GM23338 (cell line): ENCODE data around the gene STIM1. TPM values are rescaled to one million over a fixed set of nuclear protein-coding genes. Genes with fewer than 3 reads are reported as not detected.

Experiments used
- ATAC-seq: fragments of 200-7000 bp; cut with Tn5 transposase; 3 replicates; pipeline ENCODE4 v1.9.1; 2020
- DNase-seq: peaks from one replicate; pipeline ENCODE4 v3.0.0-alpha.2; 2015; ENCODE audit warnings: low spot score
- H2AFZ ChIP-seq: fragments of 200-600 bp; sonication (generic); 2 replicates; pipeline ENCODE4 v1.8.0; 2016; ENCODE audit warnings: antibody characterized with exemption, mild to moderate bottlenecking, moderate library complexity
- H3F3A ChIP-seq: fragments of 200-600 bp; sonication (generic); replicated peaks from 2 replicates; pipeline ENCODE4 v1.8.0; 2017; ENCODE audit warnings: antibody characterized with exemption, mixed run types, low read depth
- H3K27ac ChIP-seq: fragments of 200-600 bp; sonication (generic); 2 replicates; pipeline ENCODE4 v1.6.1; 2016; ENCODE audit warnings: low read depth
- H3K27me3 ChIP-seq: fragments of 200-600 bp; sonication (generic); 2 replicates; pipeline ENCODE4 v1.8.0; 2016; ENCODE audit warnings: mild to moderate bottlenecking, mixed run types, moderate library complexity; ENCODE audit not compliant: insufficient read depth
- H3K36me3 ChIP-seq: fragments of 200-600 bp; sonication (generic); 2 replicates; pipeline ENCODE4 v1.8.0; 2016; ENCODE audit warnings: mild to moderate bottlenecking; ENCODE audit not compliant: insufficient read depth
- H3K4me1 ChIP-seq: fragments of 200-600 bp; sonication (generic); 2 replicates; pipeline ENCODE4 v1.8.0; 2016; ENCODE audit warnings: mild to moderate bottlenecking, moderate library complexity; ENCODE audit not compliant: insufficient read depth
- H3K4me2 ChIP-seq: fragments of 200-600 bp; sonication (generic); 2 replicates; pipeline ENCODE4 v1.7.1; 2017; ENCODE audit warnings: mixed run types
- H3K4me3 ChIP-seq: fragments of 200-600 bp; sonication (generic); 2 replicates; pipeline ENCODE4 v1.6.1; 2016; ENCODE audit warnings: mixed run types
- H3K79me2 ChIP-seq: fragments of 200-600 bp; sonication (generic); replicated peaks from 2 replicates; pipeline ENCODE4 v1.8.0; 2017; ENCODE audit warnings: mild to moderate bottlenecking; ENCODE audit not compliant: insufficient read depth
- H3K9me2 ChIP-seq: fragments of 200-600 bp; sonication (generic); 2 replicates; pipeline ENCODE4 v1.8.0; 2017; ENCODE audit not compliant: insufficient read depth
- H4K20me1 ChIP-seq: fragments of 200-600 bp; sonication (generic); replicated peaks from 2 replicates; pipeline ENCODE4 v1.8.0; 2017; ENCODE audit warnings: mild to moderate bottlenecking; ENCODE audit not compliant: insufficient read depth
- H3K27ac Mint-ChIP-seq: 2 replicates; pipeline ENCODE4 v1.8.0; 2020; ENCODE audit warnings: inconsistent platforms, mild to moderate bottlenecking, moderate library complexity, mixed read lengths
- H3K27me3 Mint-ChIP-seq: 3 replicates; pipeline ENCODE4 v1.8.0; 2022; ENCODE audit warnings: low read depth, mild to moderate bottlenecking, moderate library complexity, mixed read lengths, inconsistent platforms; ENCODE audit not compliant: insufficient read depth, poor library complexity
- H3K36me3 Mint-ChIP-seq: 3 replicates; pipeline ENCODE4 v1.8.0; 2021; ENCODE audit warnings: low read depth, mild to moderate bottlenecking, inconsistent platforms, moderate library complexity, mixed read lengths
- H3K4me1 Mint-ChIP-seq: 3 replicates; pipeline ENCODE4 v1.8.0; 2020; ENCODE audit warnings: mild to moderate bottlenecking, inconsistent platforms, mixed read lengths
- H3K4me3 Mint-ChIP-seq: 3 replicates; pipeline ENCODE4 v1.8.0; 2021; ENCODE audit warnings: moderate library complexity, mild to moderate bottlenecking, inconsistent platforms, mixed read lengths
- H3K9me3 Mint-ChIP-seq: 3 replicates; pipeline ENCODE4 v1.8.0; 2020; ENCODE audit warnings: moderate library complexity, mild to moderate bottlenecking, inconsistent platforms, mixed read lengths
- CREB1 ChIP-seq: fragments of 250-450 bp; sonication (Bioruptor Pico); IDR thresholded peaks from 2 replicates; pipeline ENCODE4 v1.5.0; 2020; ENCODE audit warnings: low read depth, mild to moderate bottlenecking, moderate library complexity
- ETS1 ChIP-seq: IDR thresholded peaks from 2 replicates; pipeline ENCODE4 v1.6.1; 2016; ENCODE audit warnings: antibody characterized with exemption
- EZH2 ChIP-seq: fragments of 200-600 bp; sonication (generic); IDR thresholded peaks from one replicate; pipeline ENCODE4 v1.8.0; 2017; ENCODE audit warnings: antibody characterized with exemption, mild to moderate bottlenecking, low read depth; ENCODE audit not compliant: unreplicated experiment
- EZH2phosphoT487 ChIP-seq: fragments of 200-600 bp; sonication (generic); IDR thresholded peaks from one replicate; pipeline ENCODE4 v1.8.1; 2018; ENCODE audit warnings: antibody characterized with exemption; ENCODE audit not compliant: unreplicated experiment
- POLR2AphosphoS5 ChIP-seq: IDR thresholded peaks from 2 replicates; pipeline ENCODE4 v1.6.1; 2016; ENCODE audit warnings: antibody characterized with exemption, low read depth
- REST ChIP-seq: IDR thresholded peaks from one replicate; pipeline ENCODE4 v1.6.1; 2018; ENCODE audit warnings: antibody characterized with exemption; ENCODE audit not compliant: unreplicated experiment
- STAT1 ChIP-seq: IDR thresholded peaks from one replicate; pipeline ENCODE4 v1.6.1; 2016; ENCODE audit warnings: antibody characterized with exemption; ENCODE audit not compliant: unreplicated experiment
- ZNF114 ChIP-seq: fragments of 250-450 bp; sonication (Bioruptor Pico); IDR thresholded peaks from 2 replicates; pipeline ENCODE4 v1.5.0; 2020; ENCODE audit warnings: mild to moderate bottlenecking, moderate library complexity
- ZNF331 ChIP-seq: fragments of 250-450 bp; sonication (Bioruptor Pico); IDR thresholded peaks from 2 replicates; pipeline ENCODE4 v1.5.0; 2020; ENCODE audit warnings: low read depth, mild to moderate bottlenecking, moderate library complexity
- polyA plus RNA-seq: library from polyadenylated mRNA; unstranded; fragments of >200 nt; fragmentation: Nextera tagmentation; extraction: Ambion mirVana; gene quantifications from 2 replicates; pipeline ENCODE4 v1.2.1, GENCODE V29; 2016
- total RNA-seq: library from RNA; depleted of rRNA; stranded (reverse); fragments of >200 nt; shearing (Covaris generic); gene quantifications from 2 replicates; pipeline ENCODE4 v1.2.3, GENCODE V29; 2014
- TF ChIP-seq, protein P1 (sequence below): fragments of 250-450 bp; sonication (Bioruptor Pico); IDR thresholded peaks from 2 replicates; pipeline ENCODE4 v1.5.0; 2020; ENCODE audit warnings: mild to moderate bottlenecking, moderate library complexity

Gene STIM1
- total and polyA plus RNA-seq, 2 experiments from 2014 or later: 3.5 to 14.0 TPM

- no peaks in the 10 kb centered on the region for H3K36me3 ChIP-seq
- no peaks in the 10 kb centered on the region for H3K79me2 ChIP-seq
- no peaks in the 10 kb centered on the region for H4K20me1 ChIP-seq
- DNase-seq (no peak), ATAC-seq (no peak)
- Mint-ChIP-seq H3K27me3 (peaks cover 1% of the 10 kb centered on the region), H3K4me1 (peaks cover 4% of the 10 kb centered on the region; the same call in 2 of the 3 replicates), H3K4me3 (no peak overlapping the region), H3K27ac (no peak overlapping the region), H3K9me3 (no peaks in the 10 kb centered on the region), H3K36me3 (no peaks in the 10 kb centered on the region)
- H3K27ac ChIP-seq: no peak overlapping the region
- TF ChIP-seq EZH2 (no peak), STAT1 (no peak), CREB1 (no peak), POLR2AphosphoS5 (no peak), EZH2phosphoT487 (no peak), ZNF114 (CRISPR knock-in tag) (no peak)
- no peaks in the 10 kb centered on the region for H3F3A ChIP-seq
- H3K9me2 ChIP-seq: no peaks in the 10 kb centered on the region
- no peaks in the 10 kb centered on the region for H3K27me3 ChIP-seq
- H3K4me1 ChIP-seq: no peaks in the 10 kb centered on the region
- no peak overlapping the region for H3K4me2 ChIP-seq
- H2AFZ ChIP-seq: no peak overlapping the region
- H3K4me3 ChIP-seq: no peak overlapping the region
Measured at GRCh38 chr11:3956038-3956437, 100.6 kb downstream of the STIM1 start.

- Mint-ChIP-seq H3K4me1 (no peaks in the 10 kb centered on the region), H3K36me3 (no peaks in the 10 kb centered on the region), H3K9me3 (no peaks in the 10 kb centered on the region), H3K27me3 (peaks cover 1% of the 10 kb centered on the region), H3K27ac (no peak overlapping the region), H3K4me3 (no peak overlapping the region)
- no peaks in the 10 kb centered on the region for H3K79me2 ChIP-seq
- H3K9me2 ChIP-seq: no peaks in the 10 kb centered on the region
- no peak overlapping the region for H2AFZ ChIP-seq
- H3K27ac ChIP-seq: no peak overlapping the region
- no peaks in the 10 kb centered on the region for H3K36me3 ChIP-seq
- H3F3A ChIP-seq: no peaks in the 10 kb centered on the region
- ATAC-seq (no peak), DNase-seq (no peak)
- no peak overlapping the region for H3K4me2 ChIP-seq
- TF ChIP-seq ETS1 (no peak), REST (no peak), STAT1 (no peak), ZNF331 (no peak), EZH2 (no peak), ZNF114 (CRISPR knock-in tag) (no peak)
- TF ChIP-seq, protein P1, sequence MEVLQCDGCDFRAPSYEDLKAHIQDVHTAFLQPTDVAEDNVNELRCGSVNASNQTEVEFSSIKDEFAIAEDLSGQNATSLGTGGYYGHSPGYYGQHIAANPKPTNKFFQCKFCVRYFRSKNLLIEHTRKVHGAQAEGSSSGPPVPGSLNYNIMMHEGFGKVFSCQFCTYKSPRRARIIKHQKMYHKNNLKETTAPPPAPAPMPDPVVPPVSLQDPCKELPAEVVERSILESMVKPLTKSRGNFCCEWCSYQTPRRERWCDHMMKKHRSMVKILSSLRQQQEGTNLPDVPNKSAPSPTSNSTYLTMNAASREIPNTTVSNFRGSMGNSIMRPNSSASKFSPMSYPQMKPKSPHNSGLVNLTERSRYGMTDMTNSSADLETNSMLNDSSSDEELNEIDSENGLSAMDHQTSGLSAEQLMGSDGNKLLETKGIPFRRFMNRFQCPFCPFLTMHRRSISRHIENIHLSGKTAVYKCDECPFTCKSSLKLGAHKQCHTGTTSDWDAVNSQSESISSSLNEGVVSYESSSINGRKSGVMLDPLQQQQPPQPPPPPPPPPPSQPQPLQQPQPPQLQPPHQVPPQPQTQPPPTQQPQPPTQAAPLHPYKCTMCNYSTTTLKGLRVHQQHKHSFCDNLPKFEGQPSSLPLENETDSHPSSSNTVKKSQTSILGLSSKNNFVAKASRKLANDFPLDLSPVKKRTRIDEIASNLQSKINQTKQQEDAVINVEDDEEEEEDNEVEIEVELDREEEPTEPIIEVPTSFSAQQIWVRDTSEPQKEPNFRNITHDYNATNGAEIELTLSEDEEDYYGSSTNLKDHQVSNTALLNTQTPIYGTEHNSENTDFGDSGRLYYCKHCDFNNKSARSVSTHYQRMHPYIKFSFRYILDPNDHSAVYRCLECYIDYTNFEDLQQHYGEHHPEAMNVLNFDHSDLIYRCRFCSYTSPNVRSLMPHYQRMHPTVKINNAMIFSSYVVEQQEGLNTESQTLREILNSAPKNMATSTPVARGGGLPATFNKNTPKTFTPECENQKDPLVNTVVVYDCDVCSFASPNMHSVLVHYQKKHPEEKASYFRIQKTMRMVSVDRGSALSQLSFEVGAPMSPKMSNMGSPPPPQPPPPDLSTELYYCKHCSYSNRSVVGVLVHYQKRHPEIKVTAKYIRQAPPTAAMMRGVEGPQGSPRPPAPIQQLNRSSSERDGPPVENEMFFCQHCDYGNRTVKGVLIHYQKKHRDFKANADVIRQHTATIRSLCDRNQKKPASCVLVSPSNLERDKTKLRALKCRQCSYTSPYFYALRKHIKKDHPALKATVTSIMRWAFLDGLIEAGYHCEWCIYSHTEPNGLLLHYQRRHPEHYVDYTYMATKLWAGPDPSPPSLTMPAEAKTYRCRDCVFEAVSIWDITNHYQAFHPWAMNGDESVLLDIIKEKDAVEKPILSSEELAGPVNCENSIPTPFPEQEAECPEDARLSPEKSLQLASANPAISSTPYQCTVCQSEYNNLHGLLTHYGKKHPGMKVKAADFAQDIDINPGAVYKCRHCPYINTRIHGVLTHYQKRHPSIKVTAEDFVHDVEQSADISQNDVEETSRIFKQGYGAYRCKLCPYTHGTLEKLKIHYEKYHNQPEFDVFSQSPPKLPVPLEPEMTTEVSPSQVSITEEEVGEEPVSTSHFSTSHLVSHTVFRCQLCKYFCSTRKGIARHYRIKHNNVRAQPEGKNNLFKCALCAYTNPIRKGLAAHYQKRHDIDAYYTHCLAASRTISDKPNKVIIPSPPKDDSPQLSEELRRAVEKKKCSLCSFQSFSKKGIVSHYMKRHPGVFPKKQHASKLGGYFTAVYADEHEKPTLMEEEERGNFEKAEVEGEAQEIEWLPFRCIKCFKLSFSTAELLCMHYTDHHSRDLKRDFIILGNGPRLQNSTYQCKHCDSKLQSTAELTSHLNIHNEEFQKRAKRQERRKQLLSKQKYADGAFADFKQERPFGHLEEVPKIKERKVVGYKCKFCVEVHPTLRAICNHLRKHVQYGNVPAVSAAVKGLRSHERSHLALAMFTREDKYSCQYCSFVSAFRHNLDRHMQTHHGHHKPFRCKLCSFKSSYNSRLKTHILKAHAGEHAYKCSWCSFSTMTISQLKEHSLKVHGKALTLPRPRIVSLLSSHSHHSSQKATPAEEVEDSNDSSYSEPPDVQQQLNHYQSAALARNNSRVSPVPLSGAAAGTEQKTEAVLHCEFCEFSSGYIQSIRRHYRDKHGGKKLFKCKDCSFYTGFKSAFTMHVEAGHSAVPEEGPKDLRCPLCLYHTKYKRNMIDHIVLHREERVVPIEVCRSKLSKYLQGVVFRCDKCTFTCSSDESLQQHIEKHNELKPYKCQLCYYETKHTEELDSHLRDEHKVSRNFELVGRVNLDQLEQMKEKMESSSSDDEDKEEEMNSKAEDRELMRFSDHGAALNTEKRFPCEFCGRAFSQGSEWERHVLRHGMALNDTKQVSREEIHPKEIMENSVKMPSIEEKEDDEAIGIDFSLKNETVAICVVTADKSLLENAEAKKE (CRISPR knock-in tag): no peak
- no peaks in the 10 kb centered on the region for H3K4me1 ChIP-seq
- H4K20me1 ChIP-seq: no peaks in the 10 kb centered on the region
- no peaks in the 10 kb centered on the region for H3K27me3 ChIP-seq
- no peak overlapping the region for H3K4me3 ChIP-seq
Measured at GRCh38 chr11:3956748-3957147, 101.3 kb downstream of the STIM1 start.
